WERI-Rb-1 (cell line): ENCODE results near the gene ZDHHC24.

Source experiments
- DNase-seq: peaks from one replicate; pipeline ENCODE4 v3.0.0-alpha.2; 2020
- H3K27ac ChIP-seq: fragments of 250-450 bp; sonication (Bioruptor Pico); 2 replicates; pipeline ENCODE4 v1.5.1; 2020; ENCODE audit warnings: mild to moderate bottlenecking, moderate library complexity
- H3K27me3 ChIP-seq: fragments of 250-450 bp; sonication (Bioruptor Pico); 2 replicates; pipeline ENCODE4 v1.5.1; 2021; ENCODE audit warnings: mild to moderate bottlenecking, low read depth, moderate library complexity; ENCODE audit not compliant: insufficient read depth, severe bottlenecking
- H3K36me3 ChIP-seq: fragments of 250-450 bp; sonication (Bioruptor Pico); 2 replicates; pipeline ENCODE4 v1.5.1; 2020; ENCODE audit warnings: mild to moderate bottlenecking, moderate library complexity
- H3K4me3 ChIP-seq: 2 replicates; pipeline ENCODE4 v1.5.1; 2011; ENCODE audit warnings: low read depth, mild to moderate bottlenecking, control low read depth, low read length
- H3K9me3 ChIP-seq: fragments of 250-450 bp; sonication (Bioruptor Pico); 2 replicates; pipeline ENCODE4 v1.5.1; 2021; ENCODE audit warnings: mild to moderate bottlenecking, moderate library complexity; ENCODE audit not compliant: severe bottlenecking
- CTCF ChIP-seq: IDR thresholded peaks from 2 replicates; pipeline ENCODE4 v1.5.1; 2011; ENCODE audit warnings: low read depth, mild to moderate bottlenecking, control low read depth, inconsistent platforms, low read length

Gene ZDHHC24

GRCh38 chr11:66559142-66559865 lies 13.5 kb upstream of the ZDHHC24 start:
- no peak for DNase-seq
- no peaks in the 10 kb centered on the region for H3K27me3 ChIP-seq
- peaks cover 20% of the 10 kb centered on the region for H3K36me3 ChIP-seq

DNA sequence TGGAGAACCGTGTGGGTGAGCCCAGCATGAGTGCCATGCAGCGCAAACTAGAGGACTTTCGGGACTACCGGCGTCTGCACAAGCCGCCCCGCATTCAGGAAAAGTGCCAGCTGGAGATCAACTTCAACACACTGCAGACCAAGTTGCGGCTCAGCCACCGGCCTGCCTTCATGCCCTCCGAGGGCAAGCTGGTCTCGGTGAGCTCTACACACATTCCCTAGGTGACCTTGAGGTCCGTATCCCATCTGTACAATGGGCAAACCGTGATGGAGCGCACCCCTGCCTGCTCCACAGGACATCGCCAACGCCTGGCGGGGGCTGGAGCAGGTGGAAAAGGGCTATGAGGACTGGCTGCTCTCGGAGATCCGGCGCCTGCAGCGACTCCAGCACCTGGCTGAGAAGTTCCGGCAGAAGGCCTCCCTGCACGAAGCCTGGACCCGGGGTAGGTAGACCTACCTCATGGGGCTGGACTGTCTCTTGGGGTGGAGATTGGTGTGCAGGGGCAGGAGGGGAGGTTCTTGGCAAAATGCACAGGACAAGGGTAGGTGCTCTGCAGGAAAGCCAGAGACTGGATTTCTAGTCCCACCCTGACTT lies 12.0 kb upstream of the ZDHHC24 start:
- Histone ChIP-seq H3K36me3 (peaks cover 10% of the 10 kb centered on the region), H3K9me3 (no peaks in the 10 kb centered on the region), H3K27ac (no peak overlapping the region), H3K27me3 (no peaks in the 10 kb centered on the region), H3K4me3 (no peak overlapping the region)
- DNase-seq: no peak
- no peak for TF ChIP-seq CTCF

More at GRCh38 chr11:66559142-66559865, 13.5 kb upstream of the ZDHHC24 start:
- TF ChIP-seq CTCF: no peak
- H3K9me3 ChIP-seq: no peaks in the 10 kb centered on the region
- no peak overlapping the region for H3K4me3 ChIP-seq
- no peak overlapping the region for H3K27ac ChIP-seq

DNA sequence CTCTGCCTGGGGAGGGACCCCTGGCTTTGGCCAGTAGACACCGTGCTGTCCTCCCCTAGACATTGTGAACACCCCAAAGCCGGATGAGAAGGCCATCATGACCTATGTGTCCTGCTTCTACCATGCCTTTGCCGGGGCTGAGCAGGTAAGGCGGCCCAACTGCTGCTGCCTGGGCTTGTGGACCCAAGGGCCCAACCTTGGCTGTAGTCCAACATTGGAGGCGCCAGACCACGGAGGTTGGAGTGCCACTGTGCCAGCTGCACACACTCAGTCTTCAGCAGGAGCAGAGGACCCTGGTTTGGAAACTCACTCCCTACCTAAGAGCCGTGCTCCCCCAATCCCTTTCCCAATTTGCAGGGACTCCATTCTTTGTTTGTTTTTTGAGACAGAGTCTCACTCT lies 10.2 kb upstream of the ZDHHC24 start:
- no peak for DNase-seq
- Histone ChIP-seq H3K4me3 (no peak overlapping the region), H3K9me3 (no peaks in the 10 kb centered on the region), H3K27me3 (no peaks in the 10 kb centered on the region), H3K27ac (no peak overlapping the region), H3K36me3 (no peaks in the 10 kb centered on the region)
- TF ChIP-seq CTCF: no peak

DNA sequence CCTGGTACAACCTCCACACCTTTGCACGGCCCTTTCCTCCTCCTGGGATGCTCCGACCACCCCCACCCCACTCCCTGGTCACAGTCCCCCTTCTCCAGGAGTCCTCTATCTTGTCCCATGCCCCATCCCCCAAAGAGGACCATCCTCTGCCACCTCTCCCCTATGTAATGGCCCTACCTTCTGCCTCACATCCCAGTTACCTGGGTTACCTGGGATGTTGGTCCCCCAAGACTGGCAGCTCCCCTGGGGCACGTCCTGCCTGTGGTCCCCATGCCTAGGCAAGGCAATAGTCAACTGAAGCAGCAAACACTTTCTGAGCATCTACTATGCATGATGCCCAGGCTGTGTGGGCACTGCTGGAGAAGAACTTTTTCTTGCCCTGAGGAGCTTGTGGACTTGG lies 9.6 kb upstream of the ZDHHC24 start:
- Histone ChIP-seq H3K9me3 (no peaks in the 10 kb centered on the region), H3K4me3 (no peak overlapping the region), H3K27ac (no peak overlapping the region), H3K27me3 (no peaks in the 10 kb centered on the region), H3K36me3 (no peaks in the 10 kb centered on the region)
- DNase-seq: no peak
- no peak for TF ChIP-seq CTCF

- H3K27ac ChIP-seq: no peak overlapping the region
- H3K4me3 ChIP-seq: no peak overlapping the region
- no peaks in the 10 kb centered on the region for H3K36me3 ChIP-seq
- no peaks in the 10 kb centered on the region for H3K9me3 ChIP-seq
- H3K27me3 ChIP-seq: no peaks in the 10 kb centered on the region
- no peak for TF ChIP-seq CTCF
- no peak for DNase-seq
Observed at GRCh38 chr11:66554602-66555001, 8.8 kb upstream of the ZDHHC24 start.
